HCT116 (cell line): Measurements from ENCODE around the gene TTLL9. TPM values are rescaled to one million over a fixed set of nuclear protein-coding genes. Genes with fewer than 3 reads are reported as not detected.

ENCODE experiments used
- ATAC-seq: fragments of 200-7000 bp; cut with Tn5 transposase; 2 replicates; pipeline ENCODE4 v1.9.1; 2020; ENCODE audit warnings: mild to moderate bottlenecking, moderate library complexity
- BruUV-seq: library from RNA; stranded (reverse); fragments of 400-500 nt; replicated peaks from 2 replicates; lab custom pipeline; 2021; lab: Mats Ljungman, UMichigan
- CTCF ChIA-PET: fragments of 300-600 bp; sonication (Branson Sonifier 250); formaldehyde crosslinking; loops from one replicate; lab custom pipeline; 2021; ENCODE audit warnings: antibody characterized with exemption; lab: Charles Lee
- POLR2A ChIA-PET: fragments of 300-600, 350-600 bp; sonication (Branson Sonifier 250); formaldehyde crosslinking; loops from one replicate; lab custom pipeline; 2021; ENCODE audit warnings: antibody characterized with exemption; lab: Charles Lee
- RAD21 ChIA-PET, 2 experiments: fragments of 300-600 bp; sonication (Branson Sonifier 250); formaldehyde crosslinking; loops; one replicate each; lab custom pipeline; 2023; ENCODE audit warnings: low total read pairs in 2 of 2; ENCODE audit not compliant: uncharacterized antibody in 2 of 2, unreplicated experiment in 2 of 2, low non-redundant PET in 1 of 2; lab: Charles Lee
- DNase-seq: peaks from one replicate; pipeline ENCODE4 v3.0.0-alpha.2; 2010; ENCODE audit warnings: low read depth, low spot score
- H2AFZ ChIP-seq: fragments of 200-600 bp; shearing (Covaris generic), sonication (generic); 2 replicates; pipeline ENCODE4 v1.6.1; 2017; ENCODE audit warnings: low read depth, mixed run types, mixed read lengths, antibody characterized with exemption, low read length; ENCODE audit not compliant: poor library complexity, severe bottlenecking
- H3K27ac ChIP-seq: 2 replicates; pipeline ENCODE4 v1.5.1; 2012; ENCODE audit warnings: low read depth, low read length
- H3K27me3 ChIP-seq: fragments of 200-600 bp; sonication (generic); 2 replicates; pipeline ENCODE4 v1.6.1; 2016; ENCODE audit warnings: mixed run types, low read length, mixed read lengths; ENCODE audit not compliant: insufficient read depth
- H3K36me3 ChIP-seq, 2 experiments: fragments of 200-500 bp in 1 of 2; fragments of 200-600 bp in 1 of 2; sonication (Bioruptor generic) in 1 of 2; sonication (generic) in 1 of 2; 2 replicates each; pipeline versions ENCODE4 v1.5.1 to v1.6.1; 2014 to 2016; ENCODE audit warnings: low read length in 2 of 2, inconsistent platforms in 1 of 2, mixed read lengths in 1 of 2, mixed run types in 1 of 2; ENCODE audit not compliant: insufficient read depth in 2 of 2, control insufficient read depth in 1 of 2
- H3K4me1 ChIP-seq, 2 experiments: fragments of 200-600 bp in 1 of 2; sonication (generic) in 1 of 2; 2 replicates each; pipeline versions ENCODE4 v1.5.1 to v1.6.1; 2012 to 2017; ENCODE audit warnings: low read length in 2 of 2, inconsistent platforms in 1 of 2, mild to moderate bottlenecking in 1 of 2, mixed read lengths in 1 of 2, mixed run types in 1 of 2, moderate library complexity in 1 of 2; ENCODE audit not compliant: insufficient read depth in 2 of 2, control insufficient read depth in 1 of 2
- H3K4me2 ChIP-seq: fragments of 200-600 bp; sonication (generic); 2 replicates; pipeline ENCODE4 v1.6.1; 2017; ENCODE audit warnings: mixed run types, low read length, mixed read lengths
- H3K4me3 ChIP-seq, 2 experiments: fragments of 200-600 bp in 1 of 2; sonication (generic) in 1 of 2; replicated peaks in 1 of 2; 2 replicates each; pipeline ENCODE4 v1.5.1; 2011 to 2016; ENCODE audit warnings: low read length in 2 of 2, control low read depth in 1 of 2, low read depth in 1 of 2, mild to moderate bottlenecking in 1 of 2, mixed read lengths in 1 of 2, mixed run types in 1 of 2
- H3K79me2 ChIP-seq: fragments of 200-600 bp; sonication (generic); 2 replicates; pipeline ENCODE4 v1.6.1; 2017; ENCODE audit warnings: mild to moderate bottlenecking, mixed run types, low read length, moderate library complexity, mixed read lengths; ENCODE audit not compliant: insufficient read depth
- H3K9ac ChIP-seq: fragments of 200-600 bp; sonication (generic); 2 replicates; pipeline ENCODE4 v1.6.1; 2016; ENCODE audit warnings: low read length, mixed read lengths
- H3K9me2 ChIP-seq: fragments of 200-600 bp; sonication (generic), shearing (Covaris generic); 2 replicates; pipeline ENCODE4 v1.6.1; 2017; ENCODE audit warnings: mixed run types, mild to moderate bottlenecking, moderate library complexity; ENCODE audit not compliant: insufficient read depth
- H3K9me3 ChIP-seq, 2 experiments: fragments of 200-500 bp in 1 of 2; fragments of 200-600 bp in 1 of 2; sonication (Bioruptor generic) in 1 of 2; sonication (generic) in 1 of 2; 2 replicates each; pipeline ENCODE4 v1.6.1; 2014 to 2017; ENCODE audit warnings: low read length in 2 of 2, mixed read lengths in 2 of 2, inconsistent platforms in 1 of 2, low read depth in 1 of 2, mild to moderate bottlenecking in 1 of 2, mixed run types in 1 of 2, moderate library complexity in 1 of 2; ENCODE audit not compliant: control insufficient read depth in 1 of 2, insufficient read depth in 1 of 2
- H4K20me1 ChIP-seq: fragments of 200-600 bp; sonication (generic), shearing (Covaris generic); 2 replicates; pipeline ENCODE4 v1.6.1; 2017; ENCODE audit warnings: mixed run types, mild to moderate bottlenecking, moderate library complexity; ENCODE audit not compliant: insufficient read depth
- CBX3 ChIP-seq: IDR thresholded peaks from 2 replicates; pipeline ENCODE4 v1.6.1; 2012; ENCODE audit warnings: low read depth
- CEBPB ChIP-seq: IDR thresholded peaks from 2 replicates; pipeline ENCODE4 v1.6.1; 2012; ENCODE audit warnings: low read depth
- EGR1 ChIP-seq: IDR thresholded peaks from 2 replicates; pipeline ENCODE4 v1.6.1; 2012; ENCODE audit warnings: low read depth
- EZH2phosphoT487 ChIP-seq: fragments of 200-600 bp; IDR thresholded peaks from 2 replicates; pipeline ENCODE4 v1.6.1; 2018; ENCODE audit warnings: antibody characterized with exemption, borderline replicate concordance
- JUND ChIP-seq: IDR thresholded peaks from 2 replicates; pipeline ENCODE4 v1.6.1; 2012
- SP1 ChIP-seq: IDR thresholded peaks from 2 replicates; pipeline ENCODE4 v1.6.1; 2012; ENCODE audit warnings: low read depth
- SRF ChIP-seq: IDR thresholded peaks from 2 replicates; pipeline ENCODE4 v1.6.1; 2012; ENCODE audit warnings: low read depth
- TCF7L2 ChIP-seq: IDR thresholded peaks from 2 replicates; pipeline ENCODE4 v1.7.0; 2011; ENCODE audit warnings: borderline replicate concordance, inconsistent platforms; ENCODE audit not compliant: insufficient read depth, insufficient read length; ENCODE audit errors: extremely low read depth
- intact Hi-C: fragments of 100-400 bp; cut with micrococcal nuclease; formaldehyde crosslinking; loops from 2 replicates; pipeline ENCODE4 v1.10.0; 2022
- total RNA-seq: library from RNA; stranded (reverse); gene quantifications from one replicate; pipeline ENCODE4 v1.2.1, GENCODE V29; 2021; ENCODE audit not compliant: unreplicated experiment
- TF ChIP-seq, protein P1 (sequence below), 3 experiments: fragments of 200-600 bp in 1 of 3; sonication (generic) in 1 of 3; IDR thresholded peaks in 2 of 3; conservative IDR thresholded peaks in 1 of 3; 2 replicates each; pipeline ENCODE4 v1.5.1; 2012 to 2017; ENCODE audit warnings: low read depth in 2 of 3, low read length in 2 of 3, antibody characterized with exemption in 1 of 3, borderline replicate concordance in 1 of 3, control low read depth in 1 of 3, mild to moderate bottlenecking in 1 of 3, mixed read lengths in 1 of 3, mixed run types in 1 of 3, moderate library complexity in 1 of 3; ENCODE audit not compliant: insufficient read depth in 1 of 3

The TTLL9 gene
- total RNA-seq, 1 experiment from 2014 or later = not detected

DNA sequence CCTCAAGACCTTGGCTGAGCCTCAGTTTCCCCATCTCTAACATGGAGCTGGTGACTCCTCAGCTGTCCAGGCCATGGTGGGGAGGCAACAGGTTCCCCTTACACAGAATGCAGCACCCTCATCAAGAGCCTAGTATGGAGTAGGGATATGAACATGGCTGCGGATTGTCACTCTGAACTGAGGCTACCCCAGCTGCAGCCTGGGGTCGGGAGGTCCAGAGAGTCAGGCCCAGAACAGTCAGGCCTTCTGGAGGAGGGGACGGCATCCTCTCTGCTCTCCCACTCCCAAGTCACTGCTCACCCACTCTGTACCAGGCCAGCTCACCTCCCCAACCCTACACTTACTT, 23.7 kb upstream of the TTLL9 start:
- ChIA-PET RAD21 (interaction anchor here (0.5 to 1.2 kb wide), 4 partner anchors 24 to 291 kb away, joined by 3 to 6 read pairs (median 4); no protein-coding TSS in a partner anchor), CTCF (interaction anchor here (0.8 to 2.9 kb wide), 16 partner anchors 8 to 244 kb away, joined by 3 to 20 read pairs (median 4); partner anchors contain the start of gene PDRG1), POLR2A (interaction anchor here (0.9 kb wide), 1 partner anchor 105 kb away, joined by 3 read pairs; the partner anchor contains the start of gene PDRG1)
- Histone ChIP-seq H3K36me3 (no peaks in the 10 kb centered on the region), H3K4me2 (no peak overlapping the region), H4K20me1 (no peaks in the 10 kb centered on the region), H3K9ac (no peak overlapping the region), H2AFZ (no peak overlapping the region), H3K27ac (no peak overlapping the region), H3K79me2 (no peaks in the 10 kb centered on the region), H3K9me2 (no peaks in the 10 kb centered on the region), H3K4me3 (no peak overlapping the region), H3K4me1 (peaks cover 10 to 15% of the 10 kb centered on the region in 2 experiments), H3K27me3 (no peaks in the 10 kb centered on the region), H3K9me3 (no peaks in the 10 kb centered on the region)
- DNase-seq (no peak), ATAC-seq (no peak; the same call in 1 of the 2 replicates)
- TF ChIP-seq, protein P1, sequence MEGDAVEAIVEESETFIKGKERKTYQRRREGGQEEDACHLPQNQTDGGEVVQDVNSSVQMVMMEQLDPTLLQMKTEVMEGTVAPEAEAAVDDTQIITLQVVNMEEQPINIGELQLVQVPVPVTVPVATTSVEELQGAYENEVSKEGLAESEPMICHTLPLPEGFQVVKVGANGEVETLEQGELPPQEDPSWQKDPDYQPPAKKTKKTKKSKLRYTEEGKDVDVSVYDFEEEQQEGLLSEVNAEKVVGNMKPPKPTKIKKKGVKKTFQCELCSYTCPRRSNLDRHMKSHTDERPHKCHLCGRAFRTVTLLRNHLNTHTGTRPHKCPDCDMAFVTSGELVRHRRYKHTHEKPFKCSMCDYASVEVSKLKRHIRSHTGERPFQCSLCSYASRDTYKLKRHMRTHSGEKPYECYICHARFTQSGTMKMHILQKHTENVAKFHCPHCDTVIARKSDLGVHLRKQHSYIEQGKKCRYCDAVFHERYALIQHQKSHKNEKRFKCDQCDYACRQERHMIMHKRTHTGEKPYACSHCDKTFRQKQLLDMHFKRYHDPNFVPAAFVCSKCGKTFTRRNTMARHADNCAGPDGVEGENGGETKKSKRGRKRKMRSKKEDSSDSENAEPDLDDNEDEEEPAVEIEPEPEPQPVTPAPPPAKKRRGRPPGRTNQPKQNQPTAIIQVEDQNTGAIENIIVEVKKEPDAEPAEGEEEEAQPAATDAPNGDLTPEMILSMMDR (IDR thresholded peaks at IDR 0.05 in 2 of 3, conservative IDR thresholded peaks at IDR 0.05 in 1 of 3; ENCODE audit: borderline replicate concordance in 1 of 3, insufficient read depth in 1 of 3, low read depth in 2 of 3, low read length in 2 of 3) = peak in 1 of 3 experiments; percentile 16; a peak in 1 of 6 replicates
- TF ChIP-seq EGR1 = no peak
- intact Hi-C loops = loop anchor here (1.0 kb wide), 1 partner anchor 23 kb away; no protein-coding TSS in a partner anchor
- no TSS peak for BruUV-seq

DNA sequence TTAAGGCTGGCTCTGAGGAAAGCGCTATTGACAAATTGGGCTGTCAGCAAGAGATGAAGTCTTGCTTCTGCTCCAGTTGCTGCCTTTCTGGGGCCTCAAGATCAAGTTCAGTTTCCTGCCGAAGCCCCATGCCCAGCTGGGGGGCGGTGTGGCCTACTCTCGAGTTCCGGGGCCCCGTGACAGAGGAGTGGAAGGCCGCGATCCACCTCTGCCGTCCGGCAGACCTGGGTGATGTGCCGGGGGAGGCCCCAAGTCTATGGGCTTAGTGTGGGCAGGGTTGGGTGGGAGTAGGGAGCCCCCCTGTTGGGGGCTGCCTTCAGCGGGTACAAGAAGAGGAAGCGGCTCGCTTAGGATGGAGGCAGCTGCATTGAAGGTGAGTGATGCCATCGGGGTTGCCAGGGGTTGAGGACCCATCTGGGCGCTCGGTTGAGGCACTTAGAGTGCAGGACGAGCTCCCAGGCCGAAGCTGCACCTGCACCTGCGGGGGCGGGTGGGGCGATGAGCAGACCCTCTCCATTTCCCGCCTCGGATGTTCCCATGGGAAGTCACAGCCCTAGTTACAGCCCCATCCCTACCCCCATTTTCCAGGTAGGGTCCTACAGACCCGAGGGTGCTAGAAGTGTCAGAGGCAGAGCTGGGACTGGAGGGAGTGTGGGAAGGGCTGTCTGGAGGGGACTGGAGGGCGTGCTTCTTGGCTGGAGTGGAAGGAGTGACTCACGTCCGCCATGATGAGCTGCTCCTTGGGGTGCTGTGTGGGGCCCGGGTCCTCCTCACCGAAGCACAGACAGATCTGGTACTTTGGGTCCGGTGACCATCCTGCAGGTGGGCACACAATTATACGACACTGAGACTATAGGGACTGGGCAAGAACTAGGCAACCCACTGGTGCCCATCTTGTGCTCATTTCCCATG, 22.1 kb upstream of the TTLL9 start:
- ChIA-PET RAD21 (no interaction called here), CTCF (interaction anchor here (0.6 to 2.9 kb wide), 4 partner anchors 11 to 495 kb away, joined by 3 to 20 read pairs (median 4); no protein-coding TSS in a partner anchor), POLR2A (no interaction called here)
- H4K20me1 ChIP-seq = no peaks in the 10 kb centered on the region
- DNase-seq (no peak), ATAC-seq (no peak)
- H2AFZ ChIP-seq = no peak overlapping the region
- H3K4me2 ChIP-seq = no peak overlapping the region
- no peaks in the 10 kb centered on the region for H3K9me2 ChIP-seq
- intact Hi-C loops = no loop called here
- no peak overlapping the region for H3K9ac ChIP-seq
- H3K79me2 ChIP-seq = no peaks in the 10 kb centered on the region
- H3K36me3 ChIP-seq = no peaks in the 10 kb centered on the region
- no peaks in the 10 kb centered on the region for H3K27me3 ChIP-seq
- no TSS peak for BruUV-seq
- no peak overlapping the region for H3K4me3 ChIP-seq
- no peak overlapping the region for H3K27ac ChIP-seq
- no peaks in the 10 kb centered on the region for H3K9me3 ChIP-seq
- no peaks in the 10 kb centered on the region for H3K4me1 ChIP-seq
- TF ChIP-seq CBX3 = no peak
- no peak for TF ChIP-seq EZH2phosphoT487
- TF ChIP-seq TCF7L2 = no peak
- no peak for TF ChIP-seq EGR1
- TF ChIP-seq CEBPB = no peak
- no peak for TF ChIP-seq SP1
- no peak for TF ChIP-seq JUND
- TF ChIP-seq, protein P1 (IDR thresholded peaks at IDR 0.05 in 2 of 3, conservative IDR thresholded peaks at IDR 0.05 in 1 of 3; ENCODE audit: borderline replicate concordance in 1 of 3, insufficient read depth in 1 of 3, low read depth in 2 of 3, low read length in 2 of 3) = no peak
- no peak for TF ChIP-seq SRF
